H1 (cell line): ENCODE results near the gene NT5DC3. TPM values are rescaled to one million over a fixed set of nuclear protein-coding genes. Genes with fewer than 3 reads are reported as not detected.

Experiments used
- CEBPB ChIP-seq: IDR thresholded peaks from 2 replicates; pipeline ENCODE4 v1.6.1; 2012; ENCODE audit warnings: low read depth, low read length
- CHD7 ChIP-seq: fragments of 300-600 bp; sonication (generic); IDR thresholded peaks from 2 replicates; pipeline ENCODE4 v1.7.1; 2012; ENCODE audit warnings: low read length, moderate library complexity, mild to moderate bottlenecking, inconsistent platforms; ENCODE audit not compliant: insufficient replicate concordance
- HDAC2 ChIP-seq, 2 experiments: fragments of 300-600 bp in 1 of 2; sonication (generic) in 1 of 2; IDR thresholded peaks; 2 replicates each; pipeline ENCODE4 v1.6.1; 2011 to 2012; ENCODE audit warnings: low read depth in 2 of 2, low read length in 2 of 2, mild to moderate bottlenecking in 2 of 2, moderate library complexity in 2 of 2, borderline replicate concordance in 1 of 2, inconsistent platforms in 1 of 2
- POLR2A ChIP-seq, 2 experiments: IDR thresholded peaks; 1 replicate in 1 of 2; 2 replicates in 1 of 2; pipeline ENCODE4 v1.6.1; 2011; ENCODE audit warnings: low read depth in 2 of 2, low read length in 2 of 2, mild to moderate bottlenecking in 2 of 2; ENCODE audit errors: control extremely low read depth in 1 of 2
- RAD21 ChIP-seq, 2 experiments: IDR thresholded peaks in 1 of 2; conservative IDR thresholded peaks in 1 of 2; 2 replicates each; pipeline ENCODE4 v1.6.1; 2011; ENCODE audit warnings: low read depth in 2 of 2, low read length in 2 of 2, improper control_type of control experiment in 1 of 2, inconsistent platforms in 1 of 2, mild to moderate bottlenecking in 1 of 2, moderate library complexity in 1 of 2
- RBBP5 ChIP-seq: IDR thresholded peaks from 2 replicates; pipeline ENCODE4 v1.7.1; 2012; ENCODE audit warnings: low read depth, mild to moderate bottlenecking, inconsistent platforms, low read length, moderate library complexity, borderline replicate concordance
- SP1 ChIP-seq: IDR thresholded peaks from 2 replicates; pipeline ENCODE4 v1.6.1; 2011; ENCODE audit warnings: low read depth, low read length
- SP2 ChIP-seq: IDR thresholded peaks from 2 replicates; pipeline ENCODE4 v1.6.1; 2012; ENCODE audit warnings: mild to moderate bottlenecking, low read length, inconsistent platforms
- polyA plus RNA-seq, 7 experiments: library from polyadenylated mRNA; depleted of rRNA in 3 of 7; stranded (reverse) in 5 of 7; unstranded in 2 of 7; fragments of >200 nt in 5 of 7; fragments of 200-250 nt in 2 of 7; gene quantifications; 1 replicate in 5 of 7; 2 replicates in 1 of 7; 4 replicates in 1 of 7; pipeline versions ENCODE4 v1.2.1 to v1.2.3, GENCODE V29; 2011 to 2013; ENCODE audit warnings: missing spikeins in 2 of 7, mixed read lengths in 2 of 7
- total RNA-seq: library from RNA; stranded (reverse); fragmentation: NEBNext Ultra II Directional; extraction: Animal tissue kit (Norgen Biotek cat#: 25700); gene quantifications from 2 replicates; pipeline ENCODE4 v1.2.1, GENCODE V29; 2021
- TF ChIP-seq, protein P1 (sequence below), 3 experiments: IDR thresholded peaks; 1 replicate in 2 of 3; 2 replicates in 1 of 3; pipeline versions ENCODE4 v1.5.1 to v1.6.1; 2011; ENCODE audit warnings: low read length in 3 of 3, mild to moderate bottlenecking in 3 of 3, inconsistent platforms in 2 of 3, low read depth in 1 of 3, moderate library complexity in 1 of 3; ENCODE audit not compliant: insufficient read depth in 1 of 3; ENCODE audit errors: control extremely low read depth in 1 of 3

The NT5DC3 gene
- total and polyA plus RNA-seq, 2 of the 8 experiments (the other 6 are each of a cell fraction or from before 2014, with no cell fraction given), result 5.4 to 14.8 TPM

GRCh38 chr12:103751600-103751999 is 89.4 kb downstream of the NT5DC3 start (continued):
- TF ChIP-seq CHD7 (no peak), SP1 (no peak), POLR2A (IDR thresholded peaks at IDR 0.05; ENCODE audit: control extremely low read depth in 1 of 2, low read depth in 2 of 2, low read length in 2 of 2) (no peak), CEBPB (no peak), SP2 (no peak), HDAC2 (IDR thresholded peaks at IDR 0.05; ENCODE audit: borderline replicate concordance in 1 of 2, low read depth in 2 of 2, low read length in 2 of 2) (no peak), RBBP5 (no peak), RAD21 (IDR thresholded peaks at IDR 0.05 in 1 of 2, conservative IDR thresholded peaks at IDR 0.05 in 1 of 2; ENCODE audit: low read depth in 2 of 2, low read length in 2 of 2) (no peak)
- TF ChIP-seq, protein P1, sequence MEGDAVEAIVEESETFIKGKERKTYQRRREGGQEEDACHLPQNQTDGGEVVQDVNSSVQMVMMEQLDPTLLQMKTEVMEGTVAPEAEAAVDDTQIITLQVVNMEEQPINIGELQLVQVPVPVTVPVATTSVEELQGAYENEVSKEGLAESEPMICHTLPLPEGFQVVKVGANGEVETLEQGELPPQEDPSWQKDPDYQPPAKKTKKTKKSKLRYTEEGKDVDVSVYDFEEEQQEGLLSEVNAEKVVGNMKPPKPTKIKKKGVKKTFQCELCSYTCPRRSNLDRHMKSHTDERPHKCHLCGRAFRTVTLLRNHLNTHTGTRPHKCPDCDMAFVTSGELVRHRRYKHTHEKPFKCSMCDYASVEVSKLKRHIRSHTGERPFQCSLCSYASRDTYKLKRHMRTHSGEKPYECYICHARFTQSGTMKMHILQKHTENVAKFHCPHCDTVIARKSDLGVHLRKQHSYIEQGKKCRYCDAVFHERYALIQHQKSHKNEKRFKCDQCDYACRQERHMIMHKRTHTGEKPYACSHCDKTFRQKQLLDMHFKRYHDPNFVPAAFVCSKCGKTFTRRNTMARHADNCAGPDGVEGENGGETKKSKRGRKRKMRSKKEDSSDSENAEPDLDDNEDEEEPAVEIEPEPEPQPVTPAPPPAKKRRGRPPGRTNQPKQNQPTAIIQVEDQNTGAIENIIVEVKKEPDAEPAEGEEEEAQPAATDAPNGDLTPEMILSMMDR (IDR thresholded peaks at IDR 0.05; ENCODE audit: control extremely low read depth in 1 of 3, insufficient read depth in 1 of 3, low read depth in 1 of 3, low read length in 3 of 3), result no peak
